Gastrocnemius medialis (tissue), 4 donors: ENCODE measurements around the gene ADNP2. TPM values are rescaled to one million over a fixed set of nuclear protein-coding genes. Genes with fewer than 3 reads are reported as not detected.
"Not testable (repeated sequence)": the region's sequence is repeated elsewhere in the genome, so short reads cannot be mapped to it uniquely, and the experiment has no call there.

ENCODE experiments used
- ATAC-seq, 2 donors: fragments of 150-250 bp; one replicate each; pipeline ENCODE4 v1.9.1; 2016
- DNase-seq, 2 donors: peaks; one replicate each; pipeline ENCODE4 v3.0.0-alpha.2; 2019
- H3K27ac ChIP-seq, 4 donors: fragments of 200-600 bp; sonication (generic); 1 replicate in 1 of 4; 2 replicates in 3 of 4; pipeline ENCODE4 v1.5.1; 2016 to 2018; ENCODE audit warnings: mild to moderate bottlenecking in 2 of 4, moderate library complexity in 1 of 4
- H3K27me3 ChIP-seq, 3 donors: fragments of 200-600 bp; sonication (generic) in 2 of 3; 1 replicate in 1 of 3; 2 replicates in 2 of 3; pipeline versions ENCODE4 v1.5.1 to v1.6.0; 2016 to 2019; ENCODE audit warnings: mild to moderate bottlenecking in 1 of 3, moderate library complexity in 1 of 3
- H3K36me3 ChIP-seq, 2 donors: fragments of 200-600 bp; sonication (generic) in 1 of 2; one replicate each; pipeline ENCODE4 v1.5.1; 2017 to 2018
- H3K4me1 ChIP-seq, 2 donors: fragments of 200-600 bp; sonication (generic) in 1 of 2; one replicate each; pipeline ENCODE4 v1.5.1; 2016 to 2017; ENCODE audit warnings: mild to moderate bottlenecking in 2 of 2
- H3K4me3 ChIP-seq, 4 donors: fragments of 200-600 bp; sonication (generic) in 3 of 4; 1 replicate in 1 of 4; 2 replicates in 3 of 4; pipeline ENCODE4 v1.5.1; 2016 to 2019; ENCODE audit warnings: mild to moderate bottlenecking in 2 of 4
- H3K9me3 ChIP-seq, 3 donors: fragments of 200-600 bp; sonication (generic) in 2 of 3; 1 replicate in 1 of 3; 2 replicates in 2 of 3; pipeline ENCODE4 v1.5.1; 2016 to 2019
- POLR2A ChIP-seq, 2 donors: fragments of 450-650 bp; IDR thresholded peaks; one replicate each; pipeline ENCODE4 v1.6.1; 2017; ENCODE audit warnings: antibody characterized with exemption in 2 of 2, mild to moderate bottlenecking in 2 of 2, moderate library complexity in 2 of 2
- in situ Hi-C, 4 donors: fragments of 200-750 bp; cut with MboI; loops; one replicate each; pipeline versions ENCODE4 v1.15.0 to v1.8.0; 2017; ENCODE audit warnings: low sequenced_read_pairs in 4 of 4
- intact Hi-C: fragments of 100-400 bp; cut with DNase I; formaldehyde crosslinking; loops from one replicate; pipeline ENCODE4 v1.15.1; 2023; ENCODE audit warnings: low total_unique reads
- total RNA-seq, 4 donors: library from RNA; depleted of rRNA; stranded (reverse); fragments of >200 nt; gene quantifications; one replicate each; pipeline versions ENCODE4 v1.1.0 to v1.2.3, GENCODE V29; 2016
- TF ChIP-seq, protein P1 (sequence below), 5 experiments: fragments of 450-650 bp in 3 of 5; fragments of 200-600 bp in 2 of 5; sonication (generic) in 2 of 5; IDR thresholded peaks in 4 of 5; conservative IDR thresholded peaks in 1 of 5; 1 replicate in 4 of 5; 2 replicates in 1 of 5; pipeline ENCODE4 v1.5.1; 2016 to 2019; ENCODE audit warnings: antibody characterized with exemption in 5 of 5, mild to moderate bottlenecking in 3 of 5, moderate library complexity in 3 of 5

The ADNP2 gene
- total RNA-seq, 4 donors from 2014 or later, result 2.6 to 4.5 (median 2.9) TPM

DNA sequence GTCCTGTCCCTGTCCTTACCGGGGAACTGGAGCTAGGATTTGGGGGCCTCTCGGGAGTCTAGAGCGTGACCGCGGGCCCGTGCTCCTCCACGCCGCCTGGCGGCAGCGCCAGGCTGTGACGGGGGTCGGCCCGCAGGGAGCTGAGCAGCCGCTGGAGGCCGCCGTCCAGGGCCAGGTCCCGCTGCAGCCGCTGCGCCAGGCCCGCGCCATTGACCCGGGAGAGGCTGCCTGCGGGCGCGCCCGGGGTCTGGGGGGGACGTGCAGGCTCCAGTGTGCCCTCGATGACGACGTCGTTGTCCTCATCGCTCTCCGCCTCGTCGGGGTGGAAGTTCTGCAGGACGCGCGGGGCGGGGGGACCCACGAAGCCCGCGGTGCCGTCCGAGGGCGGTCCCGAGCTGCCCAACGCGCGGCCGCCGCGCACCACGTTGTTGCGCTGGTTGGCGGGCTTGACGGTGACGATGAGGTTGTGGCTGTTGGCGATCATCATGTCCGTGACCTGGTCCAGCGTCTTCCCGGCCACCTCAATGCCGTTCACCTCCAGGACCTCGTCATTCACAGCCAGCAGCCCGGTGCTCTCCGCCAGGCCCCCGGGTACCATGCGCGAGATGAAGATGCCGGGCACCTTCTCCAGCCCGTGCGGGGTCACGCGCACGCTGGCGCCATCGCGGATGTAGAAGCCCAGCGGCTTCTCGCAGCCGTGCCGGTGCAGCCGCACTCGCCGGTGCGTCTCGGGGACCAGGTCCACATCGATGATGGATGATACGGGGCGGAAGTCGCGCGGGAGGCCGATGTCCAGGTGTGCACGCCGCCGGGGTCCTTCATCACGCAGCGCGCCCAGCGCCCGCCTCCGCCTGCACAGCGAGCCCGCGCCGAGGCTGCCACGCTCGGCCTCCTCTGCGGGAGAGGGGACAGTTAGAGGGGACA lies 50.9 kb downstream of the ADNP2 start:
- intact Hi-C loops (no loop called here), in situ Hi-C loops (no loop called here)
- DNase-seq (no peak), ATAC-seq (no peak)
- H3K4me3 ChIP-seq, result no peak overlapping the region
- H3K4me1 ChIP-seq, result no peaks in the 10 kb centered on the region
- no peaks in the 10 kb centered on the region for H3K36me3 ChIP-seq
- H3K9me3 ChIP-seq, result no peaks in the 10 kb centered on the region
- TF ChIP-seq, protein P1, sequence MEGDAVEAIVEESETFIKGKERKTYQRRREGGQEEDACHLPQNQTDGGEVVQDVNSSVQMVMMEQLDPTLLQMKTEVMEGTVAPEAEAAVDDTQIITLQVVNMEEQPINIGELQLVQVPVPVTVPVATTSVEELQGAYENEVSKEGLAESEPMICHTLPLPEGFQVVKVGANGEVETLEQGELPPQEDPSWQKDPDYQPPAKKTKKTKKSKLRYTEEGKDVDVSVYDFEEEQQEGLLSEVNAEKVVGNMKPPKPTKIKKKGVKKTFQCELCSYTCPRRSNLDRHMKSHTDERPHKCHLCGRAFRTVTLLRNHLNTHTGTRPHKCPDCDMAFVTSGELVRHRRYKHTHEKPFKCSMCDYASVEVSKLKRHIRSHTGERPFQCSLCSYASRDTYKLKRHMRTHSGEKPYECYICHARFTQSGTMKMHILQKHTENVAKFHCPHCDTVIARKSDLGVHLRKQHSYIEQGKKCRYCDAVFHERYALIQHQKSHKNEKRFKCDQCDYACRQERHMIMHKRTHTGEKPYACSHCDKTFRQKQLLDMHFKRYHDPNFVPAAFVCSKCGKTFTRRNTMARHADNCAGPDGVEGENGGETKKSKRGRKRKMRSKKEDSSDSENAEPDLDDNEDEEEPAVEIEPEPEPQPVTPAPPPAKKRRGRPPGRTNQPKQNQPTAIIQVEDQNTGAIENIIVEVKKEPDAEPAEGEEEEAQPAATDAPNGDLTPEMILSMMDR (IDR thresholded peaks at IDR 0.05 in 4 of 5, conservative IDR thresholded peaks at IDR 0.05 in 1 of 5), result peak in 2 of 5 experiments; percentile 18 to 30
- no peak for TF ChIP-seq POLR2A (IDR thresholded peaks at IDR 0.05)
- no peaks in the 10 kb centered on the region for H3K27me3 ChIP-seq
- H3K27ac ChIP-seq, result no peak overlapping the region

DNA sequence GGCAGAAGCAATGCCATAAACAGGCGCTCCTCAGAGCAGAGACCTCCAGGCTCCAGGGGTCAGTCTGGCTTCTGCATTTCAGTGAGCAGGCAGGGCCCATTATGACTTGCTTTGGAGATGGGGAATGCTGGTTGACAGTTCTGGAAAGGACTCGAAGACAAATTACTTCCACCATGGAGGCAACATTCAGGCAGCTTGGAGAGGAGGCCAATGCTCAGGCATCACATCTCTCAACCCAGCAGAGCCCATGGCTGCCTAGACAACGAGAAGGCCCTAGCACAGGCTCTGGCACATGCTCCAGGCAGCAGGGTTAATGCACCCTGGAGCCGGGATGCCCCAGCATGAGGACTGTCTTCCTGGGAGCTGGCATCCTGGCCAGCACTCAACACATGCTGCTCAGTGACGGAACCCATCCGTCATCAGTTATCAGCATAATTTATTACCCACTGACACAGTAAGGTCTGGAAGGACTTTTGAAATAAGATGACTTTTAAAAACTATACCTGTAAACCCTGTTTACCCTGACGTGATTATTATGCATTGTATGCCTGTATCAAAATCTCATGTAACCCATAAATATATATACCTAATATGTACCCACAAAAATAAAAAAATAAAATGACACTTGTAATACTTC lies 52.8 kb downstream of the ADNP2 start:
- Histone ChIP-seq H3K36me3 (no peaks in the 10 kb centered on the region), H3K4me1 (no peaks in the 10 kb centered on the region), H3K9me3 (no peaks in the 10 kb centered on the region), H3K27ac (no peak overlapping the region), H3K4me3 (no peak overlapping the region), H3K27me3 (no peaks in the 10 kb centered on the region)
- in situ Hi-C loops, result no loop called here
- TF ChIP-seq, protein P1 (IDR thresholded peaks at IDR 0.05 in 4 of 5, conservative IDR thresholded peaks at IDR 0.05 in 1 of 5), result no peak
- no peak for TF ChIP-seq POLR2A (IDR thresholded peaks at IDR 0.05)
- intact Hi-C loops, result no loop called here
- ATAC-seq (no peak), DNase-seq (no peak)

DNA sequence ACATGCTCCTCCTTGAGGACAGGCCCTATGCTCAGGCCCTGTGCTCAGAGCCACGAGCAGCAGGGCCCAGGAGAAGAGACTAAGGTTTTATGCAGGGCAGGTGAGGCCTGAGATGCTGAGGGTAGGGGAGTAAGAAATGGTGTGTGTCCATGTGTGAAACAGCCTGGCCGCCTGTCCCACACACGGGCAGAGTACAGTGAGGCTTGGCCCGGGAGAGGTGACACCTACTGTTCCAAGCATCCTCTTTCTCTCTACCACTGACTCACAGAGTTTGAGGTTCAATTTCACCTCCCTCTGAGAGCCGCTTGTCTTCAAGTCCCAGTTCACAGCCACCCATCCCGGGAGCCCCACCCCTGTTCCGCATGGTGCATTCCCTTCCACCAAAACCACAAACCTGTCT lies 54.1 kb downstream of the ADNP2 start:
- Histone ChIP-seq H3K27ac (no peak overlapping the region), H3K27me3 (no peaks in the 10 kb centered on the region), H3K4me1 (no peaks in the 10 kb centered on the region), H3K9me3 (no peaks in the 10 kb centered on the region), H3K4me3 (no peak overlapping the region), H3K36me3 (no peaks in the 10 kb centered on the region)
- in situ Hi-C loops, result no loop called here
- TF ChIP-seq POLR2A (IDR thresholded peaks at IDR 0.05), result no peak
- TF ChIP-seq, protein P1 (IDR thresholded peaks at IDR 0.05 in 4 of 5, conservative IDR thresholded peaks at IDR 0.05 in 1 of 5), result no peak
- intact Hi-C loops, result no loop called here
- no peak for DNase-seq
- no peak for ATAC-seq

DNA sequence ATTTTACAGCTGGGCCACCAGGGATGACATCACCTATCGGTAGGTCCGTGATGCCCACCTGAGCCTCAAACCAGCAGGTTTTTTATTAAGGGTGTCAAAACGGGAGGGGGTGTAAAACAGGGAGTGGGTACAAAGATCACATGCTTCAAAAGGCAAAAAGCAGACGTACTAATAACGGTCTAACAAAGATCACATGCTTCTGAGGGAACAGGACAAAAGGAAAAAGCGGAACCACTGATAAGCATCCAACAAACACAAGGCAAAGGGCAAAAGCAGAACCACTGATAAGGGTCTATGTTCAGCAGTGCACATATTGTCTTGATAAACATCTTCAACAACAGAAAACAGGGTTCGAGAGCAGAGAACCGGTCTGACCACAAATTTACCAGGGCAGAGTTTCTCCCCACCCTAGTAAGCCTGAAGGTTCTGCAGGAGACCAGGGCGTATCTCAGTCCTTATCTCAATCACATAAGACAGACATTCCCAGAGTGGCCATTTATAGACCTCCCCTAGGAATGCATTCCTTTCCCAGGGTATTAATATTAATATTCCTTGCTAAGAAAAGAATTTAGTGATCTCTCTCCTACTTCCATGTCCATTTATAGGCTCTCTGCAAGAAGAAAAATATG lies 55.8 kb downstream of the ADNP2 start:
- in situ Hi-C loops, intact Hi-C loops, ATAC-seq, H3K9me3 ChIP-seq, H3K27me3 ChIP-seq, H3K4me3 ChIP-seq, DNase-seq, H3K4me1 ChIP-seq, H3K27ac ChIP-seq, H3K36me3 ChIP-seq: not testable (repeated sequence)

DNA sequence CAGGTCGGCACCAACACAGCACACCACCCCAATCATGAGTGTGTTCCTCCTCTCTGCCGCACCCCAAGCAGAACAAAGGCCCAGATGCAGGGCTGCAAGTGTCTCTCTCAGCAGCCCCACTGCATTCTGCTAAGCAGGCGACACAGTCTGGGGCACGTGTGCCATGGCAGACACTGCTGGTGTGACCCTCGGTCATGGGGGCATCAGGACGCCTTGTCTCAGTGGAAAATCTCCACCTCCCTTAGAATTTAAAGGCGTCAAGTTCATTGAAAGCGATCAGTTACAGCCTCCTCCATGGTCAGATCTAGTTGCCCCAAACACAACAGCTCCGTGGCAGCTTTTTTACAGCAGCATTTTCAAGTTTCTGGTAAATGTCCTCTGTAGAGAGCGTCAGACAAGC lies 57.2 kb downstream of the ADNP2 start:
- H3K4me3 ChIP-seq, result no peak overlapping the region
- no peaks in the 10 kb centered on the region for H3K27me3 ChIP-seq
- H3K27ac ChIP-seq, result no peak overlapping the region
- in situ Hi-C loops (no loop called here), intact Hi-C loops (no loop called here)
- no peaks in the 10 kb centered on the region for H3K9me3 ChIP-seq
- ATAC-seq (no peak), DNase-seq (no peak)
- TF ChIP-seq, protein P1 (IDR thresholded peaks at IDR 0.05 in 4 of 5, conservative IDR thresholded peaks at IDR 0.05 in 1 of 5), result no peak
- no peak for TF ChIP-seq POLR2A (IDR thresholded peaks at IDR 0.05)
- no peaks in the 10 kb centered on the region for H3K36me3 ChIP-seq
- peaks cover 0 to 2% of the 10 kb centered on the region in 2 donors for H3K4me1 ChIP-seq
